Bronchial epithelial cell (primary cell): ENCODE results near the gene RPL12. TPM values are rescaled to one million over a fixed set of nuclear protein-coding genes. Genes with fewer than 3 reads are reported as not detected.
"Not testable (repeated sequence)": the region's sequence is repeated elsewhere in the genome, so short reads cannot be mapped to it uniquely, and the experiment has no call there.

Experiments
- DNase-seq: peaks from one replicate; pipeline ENCODE4 v3.0.0-alpha.2; 2010; ENCODE audit warnings: low read depth
- FAIRE-seq: peaks from 2 replicates; lab custom pipeline; 2011; peaks lifted over from hg19 to GRCh38; lab: Jason Lieb, UNC
- H3K27me3 ChIP-seq: 2 replicates; pipeline ENCODE4 v1.5.1; 2011; ENCODE audit warnings: low read length; ENCODE audit not compliant: control insufficient read depth, insufficient read depth
- H3K36me3 ChIP-seq: 2 replicates; pipeline ENCODE4 v1.5.1; 2011; ENCODE audit warnings: low read length; ENCODE audit not compliant: control insufficient read depth, insufficient read depth
- H3K4me3 ChIP-seq: 2 replicates; pipeline ENCODE4 v1.5.1; 2011; ENCODE audit warnings: mild to moderate bottlenecking, low read depth, low read length, control low read depth
- CTCF ChIP-seq: IDR thresholded peaks from 2 replicates; pipeline ENCODE4 v1.5.1; 2011; ENCODE audit warnings: mild to moderate bottlenecking, moderate library complexity, low read length, control low read depth, inconsistent platforms; ENCODE audit not compliant: insufficient read depth, severe bottlenecking
- total RNA-seq: library from RNA; depleted of rRNA; stranded (reverse); fragments of >200 nt; gene quantifications from 2 replicates; pipeline ENCODE4 v1.2.1, GENCODE V29; 2014

Gene RPL12
- total RNA-seq, 1 donor from 2014 or later: 3,707 TPM

GRCh38 chr9:127467621-127468020 lies 16.4 kb upstream of the RPL12 start:
- FAIRE-seq (no peak), DNase-seq (no peak)
- Histone ChIP-seq H3K36me3 (peaks cover 12% of the 10 kb centered on the region), H3K4me3 (no peak overlapping the region), H3K27me3 (no peaks in the 10 kb centered on the region)
- no peak for TF ChIP-seq CTCF

- not testable (repeated sequence) for DNase-seq, H3K27me3 ChIP-seq, H3K4me3 ChIP-seq, FAIRE-seq
- H3K36me3 ChIP-seq: peaks cover 20% of the 10 kb centered on the region
These were observed 15.3 kb upstream of the RPL12 start for GRCh38 chr9:127466407-127466917.

- DNase-seq (no peak), FAIRE-seq (no peak)
- Histone ChIP-seq H3K27me3 (no peaks in the 10 kb centered on the region), H3K36me3 (peaks cover 30% of the 10 kb centered on the region), H3K4me3 (no peak overlapping the region)
- TF ChIP-seq CTCF: no peak
These were observed 12.7 kb upstream of the RPL12 start for GRCh38 chr9:127463911-127464310.

- no peak overlapping the region for H3K4me3 ChIP-seq
- peaks cover 33% of the 10 kb centered on the region for H3K36me3 ChIP-seq
- no peak for FAIRE-seq
- DNase-seq: no peak
- no peak for TF ChIP-seq CTCF
- H3K27me3 ChIP-seq: no peaks in the 10 kb centered on the region
These were observed 12.2 kb upstream of the RPL12 start for GRCh38 chr9:127463382-127463781.

GRCh38 chr9:127458921-127459320 lies 7.7 kb upstream of the RPL12 start:
- no peaks in the 10 kb centered on the region for H3K27me3 ChIP-seq
- DNase-seq (no peak), FAIRE-seq (no peak)
- TF ChIP-seq CTCF: no peak
- H3K36me3 ChIP-seq: peaks cover 43% of the 10 kb centered on the region
- no peak overlapping the region for H3K4me3 ChIP-seq

GRCh38 chr9:127457191-127457878 lies 6.1 kb upstream of the RPL12 start:
- no peak for DNase-seq
- Histone ChIP-seq H3K36me3 (peaks cover 39% of the 10 kb centered on the region), H3K4me3 (no peak overlapping the region), H3K27me3 (no peaks in the 10 kb centered on the region)
- TF ChIP-seq CTCF: no peak
- no peak for FAIRE-seq
